Esophagus squamous epithelium (tissue), 5 donors: ENCODE data around the gene LPAR2. TPM values are rescaled to one million over a fixed set of nuclear protein-coding genes. Genes with fewer than 3 reads are reported as not detected.

Experiments
- DNase-seq: peaks from one replicate; lab custom pipeline; 2025; lab: John Stamatoyannopoulos, UW
- H3K27ac ChIP-seq, 4 donors: fragments of 200-600 bp; sonication (generic); one replicate each; pipeline ENCODE4 v1.5.1; 2016 to 2019; ENCODE audit warnings: mild to moderate bottlenecking in 1 of 4
- H3K27me3 ChIP-seq, 4 donors: fragments of 200-600 bp; sonication (generic); 1 replicate in 3 of 4; 2 replicates in 1 of 4; pipeline versions ENCODE4 v1.5.1 to v1.6.0; 2017 to 2021; ENCODE audit warnings: antibody characterized with exemption in 1 of 4
- H3K36me3 ChIP-seq, 3 donors: fragments of 200-600 bp; sonication (generic); one replicate each; pipeline ENCODE4 v1.5.1; 2016 to 2019
- H3K4me1 ChIP-seq, 3 donors: fragments of 200-600 bp; sonication (generic); one replicate each; pipeline ENCODE4 v1.5.1; 2017 to 2019
- H3K4me3 ChIP-seq, 4 donors: fragments of 200-600 bp; sonication (generic); 1 replicate in 3 of 4; 2 replicates in 1 of 4; pipeline ENCODE4 v1.5.1; 2016 to 2019; ENCODE audit warnings: mild to moderate bottlenecking in 2 of 4, moderate library complexity in 1 of 4
- H3K9me3 ChIP-seq, 3 donors: fragments of 200-600 bp; sonication (generic); one replicate each; pipeline ENCODE4 v1.5.1; 2016 to 2019
- POLR2A ChIP-seq, 4 donors: fragments of 450-650 bp; IDR thresholded peaks; one replicate each; pipeline ENCODE4 v1.6.1; 2017; ENCODE audit warnings: antibody characterized with exemption in 4 of 4, mild to moderate bottlenecking in 4 of 4, moderate library complexity in 3 of 4
- WGBS, 2 donors: methylation state at CpG; one replicate each; pipeline ENCODE4 v1.1.5; 2018; 5-methylcytosine and 5-hydroxymethylcytosine counted together
- intact Hi-C: fragments of 100-400 bp; cut with DNase I; formaldehyde crosslinking; loops from one replicate; pipeline ENCODE4 v1.15.0; 2022
- total RNA-seq, 4 donors: library from RNA; depleted of rRNA; stranded (reverse); fragments of >200 nt; gene quantifications; one replicate each; pipeline ENCODE4 v1.1.0, GENCODE V29; 2016
- TF ChIP-seq, protein P1 (sequence below), 6 experiments: fragments of 450-650 bp in 4 of 6; fragments of 200-600 bp in 2 of 6; sonication (generic) in 2 of 6; IDR thresholded peaks; one replicate each; pipeline ENCODE4 v1.5.1; 2016 to 2019; ENCODE audit warnings: antibody characterized with exemption in 6 of 6, mild to moderate bottlenecking in 4 of 6, moderate library complexity in 4 of 6
- donor health status: DM: yes; HTN: yes; CAD: no.

LPAR2 gene
- total RNA-seq, 4 donors from 2014 or later, result 7.6 to 13.1 (median 9.5) TPM

- Histone ChIP-seq H3K9me3 (no peaks in the 10 kb centered on the region), H3K4me3 (no peak overlapping the region), H3K27me3 (peaks cover 0 to 8% (median 0%) of the 10 kb centered on the region in 4 donors), H3K4me1 (peaks cover 6 to 14% (median 10%) of the 10 kb centered on the region in 3 donors), H3K27ac (no peak overlapping the region), H3K36me3 (peaks cover 6 to 65% (median 21%) of the 10 kb centered on the region in 3 donors)
- TF ChIP-seq, protein P1, sequence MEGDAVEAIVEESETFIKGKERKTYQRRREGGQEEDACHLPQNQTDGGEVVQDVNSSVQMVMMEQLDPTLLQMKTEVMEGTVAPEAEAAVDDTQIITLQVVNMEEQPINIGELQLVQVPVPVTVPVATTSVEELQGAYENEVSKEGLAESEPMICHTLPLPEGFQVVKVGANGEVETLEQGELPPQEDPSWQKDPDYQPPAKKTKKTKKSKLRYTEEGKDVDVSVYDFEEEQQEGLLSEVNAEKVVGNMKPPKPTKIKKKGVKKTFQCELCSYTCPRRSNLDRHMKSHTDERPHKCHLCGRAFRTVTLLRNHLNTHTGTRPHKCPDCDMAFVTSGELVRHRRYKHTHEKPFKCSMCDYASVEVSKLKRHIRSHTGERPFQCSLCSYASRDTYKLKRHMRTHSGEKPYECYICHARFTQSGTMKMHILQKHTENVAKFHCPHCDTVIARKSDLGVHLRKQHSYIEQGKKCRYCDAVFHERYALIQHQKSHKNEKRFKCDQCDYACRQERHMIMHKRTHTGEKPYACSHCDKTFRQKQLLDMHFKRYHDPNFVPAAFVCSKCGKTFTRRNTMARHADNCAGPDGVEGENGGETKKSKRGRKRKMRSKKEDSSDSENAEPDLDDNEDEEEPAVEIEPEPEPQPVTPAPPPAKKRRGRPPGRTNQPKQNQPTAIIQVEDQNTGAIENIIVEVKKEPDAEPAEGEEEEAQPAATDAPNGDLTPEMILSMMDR (IDR thresholded peaks at IDR 0.05), result no peak
- no peak for TF ChIP-seq POLR2A (IDR thresholded peaks at IDR 0.05)
- no peak for DNase-seq
- 78 to 91% methylated on average over 5 of the region's 5 CpGs for WGBS, 2 donors
- intact Hi-C loops, result no loop called here
Measured at GRCh38 chr19:19632661-19633060, 4.6 kb upstream of the LPAR2 start.

GRCh38 chr19:19631346-19631745 lies 3.3 kb upstream of the LPAR2 start:
- peaks cover 10 to 27% (median 11%) of the 10 kb centered on the region in 3 donors for H3K4me1 ChIP-seq
- H3K4me3 ChIP-seq, result no peak overlapping the region
- intact Hi-C loops, result no loop called here
- TF ChIP-seq, protein P1 (IDR thresholded peaks at IDR 0.05), result no peak
- no peak for TF ChIP-seq POLR2A (IDR thresholded peaks at IDR 0.05)
- H3K36me3 ChIP-seq, result peaks cover 6 to 52% (median 10%) of the 10 kb centered on the region in 3 donors
- H3K27ac ChIP-seq, result no peak overlapping the region
- WGBS, 2 donors, result 93 to 100% methylated on average over 3 to 5 of the region's 7 CpGs
- DNase-seq, result no peak
- H3K27me3 ChIP-seq, result peaks cover 0 to 9% (median 0%) of the 10 kb centered on the region in 4 donors
- no peaks in the 10 kb centered on the region for H3K9me3 ChIP-seq

DNA sequence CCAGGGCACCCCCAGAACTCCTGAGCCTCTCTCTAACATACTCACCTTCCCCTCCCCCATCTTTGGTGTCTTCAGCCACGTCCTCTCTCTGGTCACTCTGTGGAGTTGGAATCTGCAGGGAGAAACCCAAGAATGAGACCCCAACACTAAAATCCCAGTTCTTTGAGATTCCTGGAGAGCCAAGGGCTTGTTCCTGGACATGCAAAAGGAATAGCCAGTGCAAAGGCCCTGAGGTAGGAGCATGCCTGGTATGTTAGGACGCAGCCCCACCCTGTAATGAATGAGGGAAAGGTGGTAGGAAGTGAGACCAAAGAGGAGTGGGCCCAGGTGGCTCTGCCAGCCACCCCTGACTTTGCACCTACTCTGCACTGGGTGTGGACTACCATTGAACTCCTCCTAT lies 2.4 kb upstream of the LPAR2 start:
- WGBS, 2 donors, result 78 to 100% methylated on average over 1 of the region's 2 CpGs
- intact Hi-C loops, result no loop called here
- Histone ChIP-seq H3K4me3 (no peak overlapping the region), H3K27ac (no peak overlapping the region), H3K4me1 (peaks cover 10 to 28% (median 11%) of the 10 kb centered on the region in 3 donors), H3K36me3 (peaks cover 6 to 43% (median 10%) of the 10 kb centered on the region in 3 donors), H3K9me3 (no peaks in the 10 kb centered on the region), H3K27me3 (peaks cover 0 to 9% (median 0%) of the 10 kb centered on the region in 4 donors)
- TF ChIP-seq POLR2A (IDR thresholded peaks at IDR 0.05), result no peak
- TF ChIP-seq, protein P1 (IDR thresholded peaks at IDR 0.05), result no peak
- DNase-seq, result no peak

DNA sequence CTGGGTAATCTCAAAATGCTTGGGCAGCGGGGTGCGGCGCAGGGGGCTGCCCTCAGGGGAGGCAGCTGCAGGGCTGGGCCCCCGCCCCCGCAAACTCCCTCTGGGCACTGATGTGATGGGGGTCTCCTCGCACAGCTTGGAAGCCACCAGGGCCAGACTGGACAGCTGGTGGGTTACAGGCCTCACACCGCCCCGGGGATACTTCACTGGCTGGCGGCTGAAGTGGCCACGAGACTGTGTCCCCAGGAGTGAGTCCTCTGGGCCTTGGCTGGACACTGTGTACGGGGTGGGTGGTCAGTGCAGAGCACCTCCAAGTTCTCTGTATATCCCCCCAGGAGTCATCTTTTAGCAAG lies 2.0 kb upstream of the LPAR2 start:
- no peaks in the 10 kb centered on the region for H3K9me3 ChIP-seq
- H3K27ac ChIP-seq, result no peak overlapping the region
- peaks cover 6 to 39% (median 8%) of the 10 kb centered on the region in 3 donors for H3K36me3 ChIP-seq
- no peak for DNase-seq
- intact Hi-C loops, result no loop called here
- 100% methylated on average over 6 of the region's 11 CpGs; no CpG with 5 or more reads in 1 of the 2 donors for WGBS, 2 donors
- TF ChIP-seq, protein P1 (IDR thresholded peaks at IDR 0.05), result no peak
- TF ChIP-seq POLR2A (IDR thresholded peaks at IDR 0.05), result no peak
- H3K27me3 ChIP-seq, result peaks cover 0 to 9% (median 0%) of the 10 kb centered on the region in 4 donors
- H3K4me1 ChIP-seq, result peaks cover 10 to 28% (median 11%) of the 10 kb centered on the region in 3 donors
- H3K4me3 ChIP-seq, result no peak overlapping the region

DNA sequence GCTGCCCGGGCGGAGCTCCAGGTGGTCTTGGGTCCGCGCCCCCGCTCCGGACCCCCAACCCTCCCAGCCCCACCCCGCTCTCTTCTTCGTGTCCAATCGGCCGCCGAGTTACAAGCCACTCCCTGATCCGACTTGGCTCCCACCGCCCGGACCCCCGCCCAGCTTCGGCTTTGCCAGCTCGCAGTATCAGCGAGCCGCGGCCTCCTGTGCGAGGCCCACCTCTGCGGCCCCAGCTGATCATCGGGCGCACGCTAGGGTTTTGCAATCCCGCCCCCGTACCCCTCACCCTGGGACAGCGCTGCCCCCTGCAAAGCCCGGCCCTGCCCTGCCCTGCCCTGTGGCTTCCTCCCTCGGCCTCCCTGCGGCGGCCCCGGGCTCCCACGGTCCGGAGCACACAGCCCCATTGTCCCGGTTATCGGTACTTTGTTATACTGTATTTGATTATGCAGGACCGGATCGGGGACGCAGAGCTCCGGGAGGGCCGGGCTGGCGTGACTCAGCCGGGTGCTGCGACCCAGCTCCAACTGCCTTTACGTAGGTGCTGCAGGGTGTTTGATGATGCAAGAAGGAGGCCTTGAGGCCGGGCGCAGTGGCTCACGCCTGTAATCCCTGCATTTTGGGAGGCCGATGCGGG lies 598 bp upstream of the LPAR2 start:
- Histone ChIP-seq H3K27ac (peak overlapping the region; percentile 84 to 92 (median 89)), H3K4me1 (peaks cover 10 to 28% (median 11%) of the 10 kb centered on the region in 3 donors), H3K36me3 (peaks cover 0 to 34% (median 4%) of the 10 kb centered on the region in 3 donors), H3K4me3 (peak overlapping the region; percentile 67 to 85 (median 72)), H3K27me3 (peaks cover 0 to 9% (median 0%) of the 10 kb centered on the region in 4 donors), H3K9me3 (no peaks in the 10 kb centered on the region)
- 33 to 60% methylated on average over 2 to 3 of the region's 51 CpGs for WGBS, 2 donors
- TF ChIP-seq, protein P1 (IDR thresholded peaks at IDR 0.05), result no peak
- peak in 1 of 4 donors; percentile 34 for TF ChIP-seq POLR2A (IDR thresholded peaks at IDR 0.05)
- intact Hi-C loops, result no loop called here
- no peak for DNase-seq
